GM13977 (cell line): ENCODE results near the gene CD2AP.
A peak's percentile ranks its signal among the peaks of the same experiment; 100 is the strongest.
"Not testable (repeated sequence)": the region's sequence is repeated elsewhere in the genome, so short reads cannot be mapped to it uniquely, and the experiment has no call there.

Experiments
- DNase-seq: peaks from one replicate; pipeline ENCODE4 v3.0.0; 2012; ENCODE audit warnings: low spot score
- CTCF ChIP-seq: IDR thresholded peaks from 2 replicates; pipeline ENCODE4 v1.5.1; 2012; ENCODE audit warnings: mild to moderate bottlenecking, control low read depth; ENCODE audit not compliant: insufficient read depth; ENCODE audit errors: extremely low read depth, missing control alignments
- in situ Hi-C: fragments of 300-500 bp; cut with MboI; formaldehyde crosslinking; loops from one replicate; pipeline ENCODE4 v1.12.0; 2022; ENCODE audit warnings: low sequenced_read_pairs, low pct_unique_long_range_greater_than_20kb, mixed read lengths, inconsistent platforms; ENCODE audit not compliant: unreplicated experiment

The CD2AP gene

GRCh38 chr6:47631269-47631772, 153.7 kb downstream of the CD2AP start:
- DNase-seq: peak; percentile 38
- peak; percentile 45 for TF ChIP-seq CTCF
- in situ Hi-C loops: loop anchor here (25.0 kb wide), 1 partner anchor 106 kb away; no protein-coding TSS in a partner anchor

GRCh38 chr6:47631797-47632196, 154.2 kb downstream of the CD2AP start:
- DNase-seq: no peak
- in situ Hi-C loops: loop anchor here (25.0 kb wide), 1 partner anchor 106 kb away; no protein-coding TSS in a partner anchor
- TF ChIP-seq CTCF: no peak

GRCh38 chr6:47633141-47633540, 155.6 kb downstream of the CD2AP start:
- in situ Hi-C loops: loop anchor here (25.0 kb wide), 1 partner anchor 104 kb away; no protein-coding TSS in a partner anchor
- TF ChIP-seq CTCF: peak; percentile 20
- no peak for DNase-seq

- no peak for TF ChIP-seq CTCF
- in situ Hi-C loops: loop anchor here (25.0 kb wide), 1 partner anchor 103 kb away; no protein-coding TSS in a partner anchor
- DNase-seq: no peak
Measured at GRCh38 chr6:47634210-47635047, 156.8 kb downstream of the CD2AP start.

GRCh38 chr6:47646689-47647088, 169.1 kb downstream of the CD2AP start:
- DNase-seq: no peak
- in situ Hi-C loops: loop anchor here (25.0 kb wide), 1 partner anchor 91 kb away; no protein-coding TSS in a partner anchor
- no peak for TF ChIP-seq CTCF

- in situ Hi-C loops: loop anchor here (25.0 kb wide), 1 partner anchor 90 kb away; no protein-coding TSS in a partner anchor
- DNase-seq: no peak
- no peak for TF ChIP-seq CTCF
Measured at GRCh38 chr6:47647188-47647587, 169.6 kb downstream of the CD2AP start.

GRCh38 chr6:47647626-47648025, 170.0 kb downstream of the CD2AP start:
- in situ Hi-C loops: loop anchor here (25.0 kb wide), 1 partner anchor 90 kb away; no protein-coding TSS in a partner anchor

More at GRCh38 chr6:47647626-47648025, 170.0 kb downstream of the CD2AP start:
- not testable (repeated sequence) for DNase-seq
